ENCODE data around the gene MPO. TPM values are rescaled to one million over a fixed set of nuclear protein-coding genes. Genes with fewer than 3 reads are reported as not detected.
A peak's percentile ranks its signal among the peaks of the same experiment; 100 is the strongest.

The MPO gene
- total and polyA plus RNA-seq, 8 donors: 0.03 to 7.7 (median 0.46) TPM; not detected in 5

DNA sequence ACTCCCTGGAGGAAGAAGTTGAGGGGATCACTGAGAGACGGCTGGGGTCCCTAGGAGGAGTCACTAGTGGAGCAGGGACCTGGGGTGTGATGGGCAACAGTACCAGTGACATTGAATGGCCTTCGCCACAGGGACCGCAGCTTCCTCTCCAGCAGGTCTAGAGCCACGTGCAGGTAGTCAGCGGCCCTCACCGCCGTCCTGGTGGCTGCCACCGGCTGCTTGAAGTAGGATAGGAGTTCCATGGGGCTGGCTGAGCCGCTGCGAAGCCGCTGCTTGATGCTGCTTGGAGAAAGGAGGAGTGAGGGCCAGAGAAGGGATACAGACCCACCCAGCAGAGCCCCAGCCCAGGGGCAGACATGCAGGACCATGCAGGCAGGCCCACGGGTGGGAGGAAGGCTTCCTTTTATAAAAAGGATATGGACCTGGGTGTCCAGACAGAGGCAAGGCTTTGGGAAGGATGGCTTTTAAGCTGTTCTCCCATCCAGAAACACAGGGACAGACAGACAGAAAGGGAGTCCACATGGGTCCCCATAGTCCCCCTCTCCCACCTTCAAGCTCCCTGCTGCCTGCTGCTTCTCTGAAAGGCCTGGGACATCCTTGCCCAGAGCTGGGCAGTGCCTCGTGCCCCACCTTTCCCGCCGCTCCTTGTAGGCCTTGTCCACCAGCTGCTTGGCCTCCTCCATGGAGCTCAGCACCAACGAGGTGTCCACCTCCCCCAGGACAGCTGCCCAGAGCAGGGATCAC, 827 bp downstream of the MPO start:
- no peak for DNase-seq
- Histone ChIP-seq H3K4me1 (peaks cover 7 to 16% (median 13%) of the 10 kb centered on the region in 4 donors), H3K9me3 (no peaks in the 10 kb centered on the region), H3K36me3 (no peaks in the 10 kb centered on the region), H3K4me3 (no peak overlapping the region), H3K27me3 (peaks cover 0 to 37% (median 7%) of the 10 kb centered on the region in 3 donors), H3K27ac (no peak overlapping the region)
- intact Hi-C loops (cut with DNase I; ENCODE audit: low total_unique reads): no loop called here
- no peak for TF ChIP-seq POLR2AphosphoS5 (IDR thresholded peaks at IDR 0.05)
- no peak for TF ChIP-seq POLR2A (IDR thresholded peaks at IDR 0.05)
- TF ChIP-seq, protein P1, sequence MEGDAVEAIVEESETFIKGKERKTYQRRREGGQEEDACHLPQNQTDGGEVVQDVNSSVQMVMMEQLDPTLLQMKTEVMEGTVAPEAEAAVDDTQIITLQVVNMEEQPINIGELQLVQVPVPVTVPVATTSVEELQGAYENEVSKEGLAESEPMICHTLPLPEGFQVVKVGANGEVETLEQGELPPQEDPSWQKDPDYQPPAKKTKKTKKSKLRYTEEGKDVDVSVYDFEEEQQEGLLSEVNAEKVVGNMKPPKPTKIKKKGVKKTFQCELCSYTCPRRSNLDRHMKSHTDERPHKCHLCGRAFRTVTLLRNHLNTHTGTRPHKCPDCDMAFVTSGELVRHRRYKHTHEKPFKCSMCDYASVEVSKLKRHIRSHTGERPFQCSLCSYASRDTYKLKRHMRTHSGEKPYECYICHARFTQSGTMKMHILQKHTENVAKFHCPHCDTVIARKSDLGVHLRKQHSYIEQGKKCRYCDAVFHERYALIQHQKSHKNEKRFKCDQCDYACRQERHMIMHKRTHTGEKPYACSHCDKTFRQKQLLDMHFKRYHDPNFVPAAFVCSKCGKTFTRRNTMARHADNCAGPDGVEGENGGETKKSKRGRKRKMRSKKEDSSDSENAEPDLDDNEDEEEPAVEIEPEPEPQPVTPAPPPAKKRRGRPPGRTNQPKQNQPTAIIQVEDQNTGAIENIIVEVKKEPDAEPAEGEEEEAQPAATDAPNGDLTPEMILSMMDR (IDR thresholded peaks at IDR 0.05): no peak
- TF ChIP-seq EP300 (IDR thresholded peaks at IDR 0.05): no peak
- WGBS, 5 donors: 64 to 84% (median 77%) methylated on average over 13 to 16 of the region's 16 CpGs

DNA sequence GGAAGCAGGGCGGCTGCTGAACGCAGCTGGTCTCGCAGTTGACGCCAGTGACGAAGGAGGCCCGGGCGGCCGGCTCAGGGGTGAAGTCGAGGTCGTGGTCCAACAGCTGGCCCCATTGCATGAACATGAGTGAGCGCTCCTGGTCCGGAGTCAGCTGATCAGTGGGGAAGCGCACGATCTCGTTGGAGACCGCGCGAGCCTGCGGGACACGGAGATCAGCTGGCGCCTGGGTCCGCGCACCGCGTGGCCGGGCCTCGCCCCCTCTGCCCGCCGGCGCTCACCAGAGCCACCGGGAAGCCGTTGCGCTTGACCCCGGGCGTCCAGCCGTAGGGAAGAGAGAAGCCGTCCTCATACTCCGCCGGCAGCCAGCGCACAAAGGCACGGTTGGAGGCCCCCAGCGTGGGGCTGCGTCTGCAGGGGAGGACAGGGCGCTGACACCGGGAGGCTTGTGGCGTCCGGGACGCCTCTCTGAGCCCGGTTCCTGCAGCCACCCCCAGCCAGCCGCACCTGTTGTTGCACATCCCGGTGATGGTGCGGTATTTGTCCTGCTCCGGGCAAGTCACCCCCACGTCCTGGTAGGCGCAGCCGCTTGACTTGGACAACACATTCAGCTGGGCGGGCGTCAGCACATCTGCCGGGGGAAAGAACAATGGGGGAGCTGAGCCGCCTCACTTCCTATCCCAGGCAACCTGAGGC, 1.6 kb downstream of the MPO start:
- Histone ChIP-seq H3K9me3 (no peaks in the 10 kb centered on the region), H3K36me3 (no peaks in the 10 kb centered on the region), H3K4me1 (peaks cover 7 to 16% (median 13%) of the 10 kb centered on the region in 4 donors), H3K27ac (peak overlapping the region in 1 of 5 donors; percentile 34), H3K4me3 (peak overlapping the region; percentile 10 to 39 (median 28)), H3K27me3 (peaks cover 0 to 29% (median 7%) of the 10 kb centered on the region in 3 donors)
- TF ChIP-seq POLR2AphosphoS5 (IDR thresholded peaks at IDR 0.05) (no peak), EP300 (IDR thresholded peaks at IDR 0.05) (no peak), POLR2A (IDR thresholded peaks at IDR 0.05) (no peak)
- TF ChIP-seq, protein P1 (IDR thresholded peaks at IDR 0.05): no peak
- intact Hi-C loops (cut with DNase I; ENCODE audit: low total_unique reads): no loop called here
- 12 to 32% (median 22%) methylated on average over 47 to 60 of the region's 60 CpGs for WGBS, 5 donors
- DNase-seq: peak in 1 of 2 donors; percentile 81

DNA sequence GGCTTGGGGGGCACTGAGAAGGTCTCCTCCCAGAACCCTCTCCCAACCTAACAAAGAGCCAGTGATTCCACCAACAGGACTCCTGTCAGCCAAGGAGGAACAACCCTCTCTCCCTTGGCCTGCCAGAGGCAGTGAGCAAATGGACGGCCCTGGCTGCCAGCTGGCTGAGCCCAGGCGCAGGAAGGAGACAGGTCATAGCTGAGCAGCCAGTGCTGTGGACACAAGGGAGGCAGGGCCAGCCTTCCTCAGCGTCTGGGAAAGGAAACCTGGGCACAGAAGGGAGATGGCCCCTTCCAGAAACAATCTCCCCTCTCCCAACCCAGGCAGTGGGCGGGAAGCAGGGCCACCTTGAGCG, 2.1 kb downstream of the MPO start:
- Histone ChIP-seq H3K27ac (peak overlapping the region in 1 of 5 donors; percentile 34), H3K4me3 (peak overlapping the region; percentile 10 to 39 (median 28)), H3K9me3 (no peaks in the 10 kb centered on the region), H3K4me1 (peaks cover 7 to 16% (median 13%) of the 10 kb centered on the region in 4 donors), H3K27me3 (peaks cover 0 to 25% (median 7%) of the 10 kb centered on the region in 3 donors), H3K36me3 (no peaks in the 10 kb centered on the region)
- no peak for DNase-seq
- intact Hi-C loops (cut with DNase I; ENCODE audit: low total_unique reads): no loop called here
- 15 to 44% (median 17%) methylated on average over 1 to 5 of the region's 5 CpGs for WGBS, 5 donors
- TF ChIP-seq POLR2AphosphoS5 (IDR thresholded peaks at IDR 0.05): no peak
- TF ChIP-seq, protein P1 (IDR thresholded peaks at IDR 0.05): no peak
- TF ChIP-seq POLR2A (IDR thresholded peaks at IDR 0.05): no peak
- TF ChIP-seq EP300 (IDR thresholded peaks at IDR 0.05): no peak

GRCh38 chr17:58277802-58278595, 2.7 kb downstream of the MPO start:
- Histone ChIP-seq H3K4me3 (no peak overlapping the region), H3K4me1 (peaks cover 7 to 16% (median 13%) of the 10 kb centered on the region in 4 donors), H3K36me3 (no peaks in the 10 kb centered on the region), H3K27ac (peak overlapping the region in 1 of 5 donors; percentile 34), H3K27me3 (peaks cover 0 to 25% (median 7%) of the 10 kb centered on the region in 3 donors), H3K9me3 (no peaks in the 10 kb centered on the region)
- TF ChIP-seq POLR2A (IDR thresholded peaks at IDR 0.05) (no peak), EP300 (IDR thresholded peaks at IDR 0.05) (no peak), POLR2AphosphoS5 (IDR thresholded peaks at IDR 0.05) (no peak)
- TF ChIP-seq, protein P1 (IDR thresholded peaks at IDR 0.05): no peak
- no peak for DNase-seq
- intact Hi-C loops (cut with DNase I; ENCODE audit: low total_unique reads): no loop called here
- WGBS, 5 donors: 83 to 89% (median 85%) methylated on average over 35 to 36 of the region's 36 CpGs

Data from stomach (tissue), 9 donors.